A549 (cell line): Measurements from ENCODE around the gene TXK.

Source experiments
- CTCF ChIP-seq: fragments of >200 bp; sonication (Bioruptor Twin); formaldehyde crosslinking; IDR thresholded peaks from 3 replicates; pipeline ENCODE4 v1.5.1; 2016
- MAFK ChIP-seq: fragments of 450-650 bp; IDR thresholded peaks from 2 replicates; pipeline ENCODE4 v1.6.1; 2014; ENCODE audit not compliant: partially characterized antibody
- POLR2A ChIP-seq: IDR thresholded peaks from 2 replicates; pipeline ENCODE4 v1.6.1; 2012; ENCODE audit warnings: mild to moderate bottlenecking, low read length
- RCOR1 ChIP-seq: fragments of 150-350 bp; IDR thresholded peaks from 2 replicates; pipeline ENCODE4 v1.6.1; 2014; ENCODE audit warnings: antibody characterized with exemption, low read length, low read depth
- RFX5 ChIP-seq: fragments of 450-650 bp; IDR thresholded peaks from 2 replicates; pipeline ENCODE4 v1.7.1; 2014; ENCODE audit warnings: antibody characterized with exemption, mild to moderate bottlenecking, moderate library complexity
- SMC3 ChIP-seq: fragments of >200 bp; sonication (Bioruptor Twin); formaldehyde crosslinking; IDR thresholded peaks from 3 replicates; pipeline ENCODE4 v1.6.1; 2018; ENCODE audit warnings: inconsistent platforms
- SREBF2 ChIP-seq: fragments of 450-650 bp; IDR thresholded peaks from 2 replicates; pipeline ENCODE4 v1.6.1; 2014; ENCODE audit warnings: mild to moderate bottlenecking, moderate library complexity
- USF2 ChIP-seq: fragments of 450-650 bp; IDR thresholded peaks from 2 replicates; pipeline ENCODE4 v1.6.1; 2014; ENCODE audit warnings: antibody characterized with exemption

GRCh38 chr4:48049483-48049882 is 84.6 kb downstream of the TXK start:
- TF ChIP-seq CTCF (no peak), SMC3 (no peak), MAFK (no peak), RCOR1 (no peak), USF2 (no peak), POLR2A (no peak), SREBF2 (no peak), RFX5 (no peak)
